Activated naive CD4-positive, alpha-beta T cell treated with anti-CD3 and anti-CD28 coated beads, Interleukin-2, amount 50 U/mL, for 72 hours (primary cell): ENCODE data around the gene CMC2. TPM values are rescaled to one million over a fixed set of nuclear protein-coding genes. Genes with fewer than 3 reads are reported as not detected.
A peak's percentile ranks its signal among the peaks of the same experiment; 100 is the strongest.

ENCODE experiments used
- ATAC-seq, 2 donors: fragments of 150-1000 bp; cut with Tn5 transposase; 2 replicates each; pipeline ENCODE4 v1.10.0; 2021; ENCODE audit warnings: mild to moderate bottlenecking in 2 of 2, moderate library complexity in 2 of 2
- DNase-seq, 2 donors: peaks; one replicate each; pipeline ENCODE4 v3.0.0; 2021 to 2022; ENCODE audit warnings: low spot score in 2 of 2
- H3K27ac Mint-ChIP-seq, 2 donors: one replicate each; pipeline ENCODE4 v1.8.0; 2022; ENCODE audit warnings: mild to moderate bottlenecking in 2 of 2, mixed read lengths in 2 of 2
- H3K36me3 Mint-ChIP-seq, 2 donors: one replicate each; pipeline ENCODE4 v1.8.0; 2022; ENCODE audit warnings: mixed read lengths in 2 of 2
- H3K9me3 Mint-ChIP-seq, 2 donors: one replicate each; pipeline ENCODE4 v1.8.0; 2022; ENCODE audit warnings: mixed read lengths in 2 of 2
- total RNA-seq, 2 donors: library from RNA; stranded (reverse); gene quantifications; one replicate each; pipeline ENCODE4 v1.2.3, GENCODE V29; 2022

The CMC2 gene
- total RNA-seq: 100 to 1,000 TPM; 107 to 144 TPM

- H3K36me3 Mint-ChIP-seq: peaks cover 25 to 63% of the 10 kb centered on the region in 2 donors
- no peaks in the 10 kb centered on the region for H3K9me3 Mint-ChIP-seq
- peak; percentile 86 for ATAC-seq
Measured at GRCh38 chr16:81006813-81007695, at the start of gene CMC2, which contains the start of gene CENPN. Gene CMC2, minus strand, starts transcription at chr16:81006885. Its CDS starts 9,491 bp downstream, at chr16:80997394. Gene CENPN, plus strand, starts transcription at chr16:81007214. Its CDS starts 4,726 bp downstream, at chr16:81011940.

DNA sequence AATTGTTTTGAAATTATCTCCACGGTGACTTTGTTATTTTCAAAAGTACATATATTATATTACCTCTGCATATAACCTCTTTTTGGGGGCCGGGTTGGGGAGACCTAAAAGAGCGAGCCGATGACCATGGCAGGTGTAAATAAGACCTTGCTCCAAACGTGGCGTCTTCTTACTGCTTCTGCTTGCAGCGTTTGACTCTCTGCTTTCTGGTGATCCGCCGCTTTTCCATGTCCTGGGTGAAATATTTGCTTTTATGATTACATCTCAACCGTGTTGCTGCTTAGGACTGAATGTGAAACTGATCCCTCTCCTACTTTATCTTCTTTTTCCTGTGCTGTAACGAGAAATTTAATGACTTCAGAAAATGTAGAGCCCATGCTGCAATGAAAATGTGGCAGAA, 47.1 kb upstream of the CMC2 start:
- ATAC-seq (no peak), DNase-seq (no peak)
- Mint-ChIP-seq H3K9me3 (peaks cover 16 to 18% of the 10 kb centered on the region in 2 donors), H3K36me3 (peaks cover 15% of the 10 kb centered on the region in 2 donors), H3K27ac (no peak overlapping the region)

More at GRCh38 chr16:81006813-81007695, at the start of gene CMC2, which contains the start of gene CENPN:
- peak; percentile 93 to 99 for DNase-seq
- peak within 1 kb of the TSS; percentile 96 to 99 for H3K27ac Mint-ChIP-seq

GRCh38 chr16:81042821-81043220, 36.1 kb upstream of the CMC2 start:
- ATAC-seq: no peak

DNA sequence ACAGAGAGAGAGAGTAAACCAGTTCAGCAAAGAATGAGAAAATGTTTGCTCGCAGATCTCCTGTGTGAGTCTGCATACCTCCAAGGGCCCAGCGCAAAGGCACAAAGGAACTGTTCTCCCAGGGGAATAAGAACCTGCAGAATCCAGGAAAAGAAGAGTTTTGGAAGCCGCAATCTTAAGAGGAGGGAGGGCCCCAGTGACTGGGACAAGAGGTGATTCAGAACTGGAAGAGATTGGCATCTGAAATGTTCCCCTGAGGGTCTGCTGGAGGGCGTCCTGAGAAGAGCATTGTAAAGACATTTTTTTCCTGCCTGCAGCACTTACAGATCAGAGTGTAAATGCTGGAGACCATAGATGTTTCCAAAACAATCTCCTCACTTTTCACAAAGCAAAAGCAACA, 35.0 kb upstream of the CMC2 start:
- peaks cover 9 to 25% of the 10 kb centered on the region in 2 donors for H3K36me3 Mint-ChIP-seq

More at GRCh38 chr16:81042821-81043220, 36.1 kb upstream of the CMC2 start:
- peaks cover 6 to 25% of the 10 kb centered on the region in 2 donors for H3K36me3 Mint-ChIP-seq
- H3K9me3 Mint-ChIP-seq: no peaks in the 10 kb centered on the region
- no peak overlapping the region for H3K27ac Mint-ChIP-seq
- DNase-seq: no peak

GRCh38 chr16:81040842-81041241, 34.2 kb upstream of the CMC2 start:
- Mint-ChIP-seq H3K27ac (peak overlapping the region; percentile 0 to 69), H3K9me3 (no peaks in the 10 kb centered on the region), H3K36me3 (peaks cover 12 to 25% of the 10 kb centered on the region in 2 donors)
- no peak for ATAC-seq
- DNase-seq: no peak

More for the DNA sequence above, 35.0 kb upstream of the CMC2 start:
- no peak for ATAC-seq
- H3K9me3 Mint-ChIP-seq: no peaks in the 10 kb centered on the region
- no peak for DNase-seq
- H3K27ac Mint-ChIP-seq: peak overlapping the region in 1 of 2 donors; percentile 40

GRCh38 chr16:81040131-81040530, 33.4 kb upstream of the CMC2 start:
- ATAC-seq: no peak
- peak overlapping the region; percentile 0 to 69 for H3K27ac Mint-ChIP-seq

GRCh38 chr16:81036751-81037350, 30.2 kb upstream of the CMC2 start:
- no peak for DNase-seq
- no peak for ATAC-seq
- peaks cover 17% of the 10 kb centered on the region in 2 donors for H3K36me3 Mint-ChIP-seq
- H3K27ac Mint-ChIP-seq: peak overlapping the region; percentile 14 to 49
- no peaks in the 10 kb centered on the region for H3K9me3 Mint-ChIP-seq

More at GRCh38 chr16:81040131-81040530, 33.4 kb upstream of the CMC2 start:
- H3K9me3 Mint-ChIP-seq: no peaks in the 10 kb centered on the region
- DNase-seq: no peak
- peaks cover 12 to 25% of the 10 kb centered on the region in 2 donors for H3K36me3 Mint-ChIP-seq

DNA sequence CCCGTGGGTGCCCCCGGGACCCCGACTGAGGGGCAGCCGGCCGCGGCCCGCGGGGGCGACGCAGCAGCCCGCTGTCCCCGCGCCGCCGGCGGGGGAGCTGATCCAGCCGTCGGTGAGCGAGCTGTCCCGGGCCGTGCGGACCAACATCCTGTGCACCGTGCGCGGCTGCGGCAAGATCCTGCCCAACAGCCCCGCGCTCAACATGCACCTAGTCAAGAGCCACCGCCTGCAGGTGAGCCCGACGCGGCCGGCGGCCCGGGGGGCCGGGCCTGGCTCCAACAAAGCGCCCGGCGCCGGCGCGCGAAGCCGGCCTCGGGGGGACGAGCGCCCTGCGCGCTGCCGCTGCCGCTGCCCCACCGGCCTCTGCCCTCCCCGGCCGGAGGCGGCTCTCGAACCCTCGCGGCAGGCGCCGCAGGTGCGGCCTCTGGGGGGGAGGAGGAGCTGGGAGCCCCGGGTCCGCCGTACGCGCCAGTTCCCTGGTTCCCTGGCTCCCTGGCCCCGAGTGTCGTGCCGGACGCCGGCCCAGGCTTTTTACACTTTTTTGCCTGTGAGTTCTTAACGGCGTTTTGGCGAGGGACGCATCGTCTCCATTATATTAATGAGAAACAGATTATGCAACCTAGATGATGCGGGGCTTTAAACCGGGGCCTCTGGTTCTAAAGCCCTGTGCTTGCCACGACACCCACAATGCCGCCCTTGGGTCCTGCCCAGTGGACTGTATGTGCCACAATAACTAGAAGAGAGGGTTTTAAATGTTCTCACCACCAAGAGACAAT, 29.5 kb upstream of the CMC2 start:
- peaks cover 11 to 22% of the 10 kb centered on the region in 2 donors for H3K36me3 Mint-ChIP-seq
- peak; percentile 68 to 75 for ATAC-seq
- peak overlapping the region in 1 of 2 donors; percentile 49 for H3K27ac Mint-ChIP-seq
- peak in 1 of 2 donors; percentile 46 for DNase-seq
- H3K9me3 Mint-ChIP-seq: no peaks in the 10 kb centered on the region

DNA sequence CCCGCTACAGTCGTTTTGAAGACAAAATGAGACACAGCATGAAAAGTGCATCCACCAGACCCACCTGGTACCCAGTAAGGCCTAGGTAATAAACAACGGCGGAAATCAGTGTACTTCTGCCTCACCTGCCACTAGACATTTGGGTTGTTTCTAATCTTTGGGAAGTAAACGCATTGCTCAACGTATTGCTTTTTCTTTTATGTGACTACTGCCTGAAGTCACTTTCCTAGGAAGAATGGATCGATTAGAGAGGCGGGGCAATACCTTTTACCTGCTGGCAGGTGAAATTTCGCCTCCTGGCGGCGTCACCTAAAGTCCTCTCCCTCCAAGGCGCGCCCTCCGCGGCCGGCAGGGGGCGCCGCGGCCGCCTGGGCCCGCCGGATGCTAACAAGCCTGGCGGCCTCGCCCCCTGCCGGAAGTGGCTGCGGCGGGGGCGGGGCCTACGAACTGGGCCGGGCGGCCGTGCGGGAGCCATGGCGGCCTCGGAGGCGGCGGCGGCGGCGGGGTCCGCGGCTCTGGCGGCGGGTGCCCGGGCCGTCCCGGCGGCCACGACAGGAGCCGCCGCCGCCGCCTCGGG, 28.8 kb upstream of the CMC2 start, which contains the start of gene ATMIN:
Gene ATMIN (plus strand): TSS at position 445 of the 577 bp plus-strand sequence. CDS start 29 bp downstream, at position 474.
- peak; percentile 95 to 97 for ATAC-seq
- peaks cover 11 to 25% of the 10 kb centered on the region in 2 donors for H3K36me3 Mint-ChIP-seq
- peak; percentile 88 to 92 for DNase-seq
- peak within 1 kb of the TSS; percentile 49 to 65 for H3K27ac Mint-ChIP-seq
- H3K9me3 Mint-ChIP-seq: no peaks in the 10 kb centered on the region

DNA sequence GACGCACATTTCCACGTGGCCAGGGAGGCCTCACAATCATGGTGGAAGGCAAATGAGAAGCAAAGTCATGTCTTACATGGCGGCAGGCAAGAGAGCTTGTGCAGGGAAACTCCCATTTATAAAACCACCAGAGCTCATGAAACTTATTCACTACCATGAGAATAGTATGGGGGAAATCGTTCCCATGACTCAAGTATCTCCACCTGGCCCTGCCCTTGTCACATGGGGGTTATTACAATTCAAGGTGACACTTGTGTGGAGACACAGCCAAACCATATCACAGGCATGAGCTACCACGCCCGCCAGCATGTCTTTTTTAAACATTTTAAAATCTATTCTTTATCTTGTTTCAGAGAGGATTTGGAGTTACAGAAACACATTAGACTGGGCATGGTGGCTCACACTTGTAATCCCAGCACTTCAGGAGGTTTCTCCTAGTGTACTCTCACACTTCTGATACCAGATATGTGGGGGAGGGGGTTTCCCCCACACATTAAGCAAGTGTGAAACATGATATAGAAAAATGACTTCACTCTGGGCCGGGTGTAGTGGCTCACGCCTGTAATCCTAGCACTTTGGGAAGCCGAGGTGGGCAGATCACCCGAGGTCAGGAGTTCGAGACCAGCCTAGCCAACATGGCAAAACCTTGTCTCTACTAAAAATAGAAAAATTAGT, 23.4 kb upstream of the CMC2 start:
- ATAC-seq (peak; percentile 76 to 88), DNase-seq (no peak)
- Mint-ChIP-seq H3K36me3 (peaks cover 19 to 56% of the 10 kb centered on the region in 2 donors), H3K9me3 (peaks cover 0 to 7% of the 10 kb centered on the region in 2 donors), H3K27ac (peak overlapping the region; percentile 22 to 74)

DNA sequence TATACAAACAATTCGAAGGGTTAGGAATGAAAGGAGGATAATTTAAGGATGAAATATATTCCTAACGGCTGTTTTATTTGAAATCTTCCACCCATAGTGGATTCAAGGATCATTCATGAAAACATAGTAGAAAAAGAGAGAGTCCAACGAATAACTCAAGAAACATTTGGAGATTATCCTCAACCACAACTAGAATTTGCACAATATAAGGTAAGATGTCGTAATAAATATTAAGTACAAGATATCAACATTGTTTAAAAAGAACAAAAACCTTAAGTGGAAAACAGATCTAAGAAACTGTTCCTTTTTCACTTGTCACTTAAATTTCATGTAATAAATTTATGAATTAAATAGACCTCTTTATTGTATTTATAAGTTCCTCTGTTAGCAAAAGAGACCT, 19.7 kb upstream of the CMC2 start:
- ATAC-seq (no peak), DNase-seq (no peak)
- Mint-ChIP-seq H3K36me3 (peaks cover 15 to 55% of the 10 kb centered on the region in 2 donors), H3K9me3 (peaks cover 0 to 7% of the 10 kb centered on the region in 2 donors), H3K27ac (no peak overlapping the region)

- H3K36me3 Mint-ChIP-seq: peaks cover 5 to 18% of the 10 kb centered on the region in 2 donors
- DNase-seq (no peak), ATAC-seq (no peak)
- no peaks in the 10 kb centered on the region for H3K9me3 Mint-ChIP-seq
- H3K27ac Mint-ChIP-seq: no peak overlapping the region
Measured at GRCh38 chr16:81018496-81018895, 11.8 kb upstream of the CMC2 start.

- ATAC-seq: peak in 1 of 2 donors; percentile 79
- no peak for DNase-seq
- Mint-ChIP-seq H3K9me3 (no peaks in the 10 kb centered on the region), H3K27ac (peak overlapping the region in 1 of 2 donors; percentile 23), H3K36me3 (peaks cover 15 to 31% of the 10 kb centered on the region in 2 donors)
Measured at GRCh38 chr16:81014672-81015071, 8.0 kb upstream of the CMC2 start.

DNA sequence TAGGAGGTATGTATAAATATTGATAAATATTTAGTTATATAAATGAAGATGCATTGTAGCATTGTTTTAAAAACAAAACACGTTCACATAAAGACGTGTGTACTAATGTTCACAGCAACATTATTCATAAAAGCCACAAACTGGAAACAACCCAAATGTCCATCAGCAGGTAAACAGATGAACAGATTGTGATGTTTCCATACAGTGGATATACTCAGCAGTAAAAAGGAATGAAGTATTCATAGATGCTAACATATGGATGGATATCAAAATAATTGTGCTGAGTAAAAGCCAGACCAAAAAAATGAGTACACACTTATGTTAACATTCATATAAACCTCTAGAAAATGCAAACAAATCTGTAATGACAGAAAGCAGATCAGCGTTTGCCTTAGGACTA, 6.3 kb upstream of the CMC2 start:
- H3K27ac Mint-ChIP-seq: peak overlapping the region in 1 of 2 donors; percentile 84

DNA sequence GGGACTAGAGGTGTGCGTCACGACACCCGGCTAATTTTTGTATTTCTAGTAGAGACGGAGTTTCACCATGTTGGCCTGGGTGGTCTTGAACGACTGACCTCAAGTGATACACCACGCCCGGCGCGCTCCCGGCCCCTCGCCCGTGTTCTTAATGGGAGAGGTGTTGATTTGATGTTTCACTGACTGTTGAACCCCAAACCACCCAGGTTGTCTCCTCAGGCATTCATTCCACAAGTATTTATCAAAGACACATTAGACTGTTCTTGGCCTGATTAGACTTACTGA, 1.8 kb upstream of the CMC2 start:
- Mint-ChIP-seq H3K27ac (peak overlapping the region; percentile 77 to 99), H3K9me3 (no peaks in the 10 kb centered on the region), H3K36me3 (peaks cover 29 to 59% of the 10 kb centered on the region in 2 donors)
- ATAC-seq (no peak), DNase-seq (no peak)

More for the DNA sequence above, 6.3 kb upstream of the CMC2 start:
- ATAC-seq (no peak), DNase-seq (no peak)
- Mint-ChIP-seq H3K36me3 (peaks cover 15 to 41% of the 10 kb centered on the region in 2 donors), H3K9me3 (no peaks in the 10 kb centered on the region)
